ENCODE measurements around the gene NAPB. TPM values are rescaled to one million over a fixed set of nuclear protein-coding genes. Genes with fewer than 3 reads are reported as not detected.

Gene NAPB
- total RNA-seq, 2 experiments from 2014 or later, result 9.7 to 10.3 TPM

- CTCF ChIA-PET, result no interaction called here
- POLR2A ChIA-PET, result no interaction called here
Observed at GRCh38 chr20:23412026-23412425, 9.3 kb downstream of the NAPB start.

- CTCF ChIA-PET, result no interaction called here
- POLR2A ChIA-PET, result no interaction called here
Observed at GRCh38 chr20:23410916-23411695, 10.2 kb downstream of the NAPB start.

GRCh38 chr20:23409800-23410199, 11.5 kb downstream of the NAPB start:
- CTCF ChIA-PET, result no interaction called here
- POLR2A ChIA-PET, result no interaction called here

GRCh38 chr20:23408957-23409356, 12.3 kb downstream of the NAPB start:
- ChIA-PET POLR2A (no interaction called here), CTCF (no interaction called here)

GRCh38 chr20:23407781-23408464, 13.4 kb downstream of the NAPB start:
- POLR2A ChIA-PET, result no interaction called here
- CTCF ChIA-PET, result interaction anchor here (0.6 kb wide), 1 partner anchor 11 kb away, joined by 3 read pairs; no protein-coding TSS in a partner anchor

- ChIA-PET POLR2A (no interaction called here), CTCF (no interaction called here)
Observed at GRCh38 chr20:23406880-23407279, 14.4 kb downstream of the NAPB start.

- POLR2A ChIA-PET, result no interaction called here
- CTCF ChIA-PET, result no interaction called here
Observed at GRCh38 chr20:23404196-23404595, 17.1 kb downstream of the NAPB start.

GRCh38 chr20:23403751-23404150, 17.5 kb downstream of the NAPB start:
- ChIA-PET POLR2A (no interaction called here), CTCF (no interaction called here)

- POLR2A ChIA-PET, result no interaction called here
- CTCF ChIA-PET, result interaction anchor here (1.1 to 2.2 kb wide), 2 partner anchors 14 to 20 kb away, joined by 3 to 7 read pairs; partner anchors contain the start of gene NAPB
Observed at GRCh38 chr20:23401051-23401450, 20.2 kb downstream of the NAPB start.

- ChIA-PET CTCF (interaction anchor here (1.0 to 2.2 kb wide), 3 partner anchors 15 to 42 kb away, joined by 3 to 7 read pairs (median 3); partner anchors contain the start of gene NAPB), POLR2A (interaction anchor here (0.7 to 1.2 kb wide), 3 partner anchors 22 to 49 kb away, joined by 3 to 5 read pairs (median 3); partner anchors contain the start of genes NAPB and NXT1)
Observed at GRCh38 chr20:23399568-23400241, 21.6 kb downstream of the NAPB start.

- ChIA-PET CTCF (no interaction called here), POLR2A (no interaction called here)
Observed at GRCh38 chr20:23397961-23398360, 23.3 kb downstream of the NAPB start.

- ChIA-PET CTCF (no interaction called here), POLR2A (no interaction called here)
Observed at GRCh38 chr20:23396950-23397627, 24.2 kb downstream of the NAPB start.

- POLR2A ChIA-PET, result no interaction called here
- CTCF ChIA-PET, result no interaction called here
Observed at GRCh38 chr20:23393996-23394775, 27.1 kb downstream of the NAPB start.

GRCh38 chr20:23391707-23392310, 29.5 kb downstream of the NAPB start:
- POLR2A ChIA-PET, result no interaction called here
- CTCF ChIA-PET, result no interaction called here

GRCh38 chr20:23390091-23390774, 31.1 kb downstream of the NAPB start:
- POLR2A ChIA-PET, result no interaction called here
- CTCF ChIA-PET, result no interaction called here

- POLR2A ChIA-PET, result no interaction called here
- CTCF ChIA-PET, result no interaction called here
Observed at GRCh38 chr20:23387118-23387443, 34.2 kb downstream of the NAPB start.

GRCh38 chr20:23386304-23387117, 34.8 kb downstream of the NAPB start:
- ChIA-PET POLR2A (no interaction called here), CTCF (no interaction called here)

- ChIA-PET CTCF (interaction anchor here (0.6 kb wide), 1 partner anchor 1785 kb away, joined by 4 read pairs; no protein-coding TSS in a partner anchor), POLR2A (interaction anchor here (0.7 kb wide), 1 partner anchor 12 kb away, joined by 6 read pairs; no protein-coding TSS in a partner anchor)
Observed at GRCh38 chr20:23381876-23382275, 39.4 kb downstream of the NAPB start.
